GM12878 (cell line): ENCODE data around the gene HIVEP1. TPM values are rescaled to one million over a fixed set of nuclear protein-coding genes. Genes with fewer than 3 reads are reported as not detected.

Experiments
- ATAC-seq: fragments of 200-7000 bp; cut with Tn5 transposase; 3 replicates; pipeline ENCODE4 v1.9.1; 2020; ENCODE audit warnings: mild to moderate bottlenecking, moderate library complexity
- BruUV-seq: library from RNA; stranded (reverse); fragments of 400-500 nt; replicated peaks from 2 replicates; lab custom pipeline; 2021; lab: Mats Ljungman, UMichigan
- CTCF ChIA-PET: fragments of 300-600 bp; sonication (Branson Sonifier 250); formaldehyde crosslinking; extraction: SDS; loops from one replicate; lab custom pipeline; 2021; ENCODE audit warnings: inconsistent platforms; lab: Yijun Ruan, JAX
- POLR2A ChIA-PET: fragments of 350-600 bp; formaldehyde crosslinking; extraction: SDS; loops from one replicate; lab custom pipeline; 2021; ENCODE audit warnings: inconsistent platforms; lab: Charles Lee
- RAD21 ChIA-PET: fragments of 300-600 bp; sonication (Branson Sonifier 250); formaldehyde crosslinking; loops from one replicate; lab custom pipeline; 2023; ENCODE audit warnings: antibody characterized with exemption; ENCODE audit not compliant: unreplicated experiment; lab: Charles Lee
- SMC1A ChIA-PET: fragments of 300-600 bp; sonication (Branson Sonifier 250); formaldehyde crosslinking; loops from one replicate; lab custom pipeline; 2023; ENCODE audit not compliant: unreplicated experiment, uncharacterized antibody; lab: Charles Lee
- DNase-seq: peaks from one replicate; pipeline ENCODE4 v3.0.0-alpha.2; 2011; ENCODE audit warnings: low read depth, low spot score
- FAIRE-seq: peaks from 3 replicates; lab custom pipeline; 2011; peaks lifted over from hg19 to GRCh38; lab: Jason Lieb, UNC
- H2AFZ ChIP-seq: 2 replicates; pipeline ENCODE4 v1.6.0; 2011; ENCODE audit warnings: low read depth, low read length, control low read depth; ENCODE audit not compliant: control insufficient read depth
- H3K27ac ChIP-seq: 2 replicates; pipeline ENCODE4 v1.5.1; 2011; ENCODE audit warnings: control low read depth; ENCODE audit not compliant: control insufficient read depth, insufficient read depth
- H3K27me3 ChIP-seq, 2 experiments: replicated peaks in 1 of 2; 2 replicates each; pipeline versions ENCODE4 v1.6.0 to v1.6.1; 2011; ENCODE audit warnings: low read length in 1 of 2; ENCODE audit not compliant: control insufficient read depth in 2 of 2, insufficient read depth in 2 of 2
- H3K36me3 ChIP-seq, 2 experiments: 2 replicates each; pipeline ENCODE4 v1.5.1; 2011; ENCODE audit warnings: low read length in 1 of 2; ENCODE audit not compliant: control insufficient read depth in 2 of 2, insufficient read depth in 2 of 2
- H3K4me1 ChIP-seq: 2 replicates; pipeline ENCODE4 v1.6.1; 2011; ENCODE audit warnings: mild to moderate bottlenecking, low read length, moderate library complexity, mixed read lengths; ENCODE audit not compliant: control insufficient read depth, insufficient read depth
- H3K4me2 ChIP-seq: 2 replicates; pipeline ENCODE4 v1.6.0; 2011; ENCODE audit warnings: control low read depth; ENCODE audit not compliant: control insufficient read depth, insufficient read depth
- H3K4me3 ChIP-seq: fragments of 200-600 bp; sonication (generic); 2 replicates; pipeline ENCODE4 v1.5.1; 2016
- H3K79me2 ChIP-seq: 2 replicates; pipeline ENCODE4 v1.6.0; 2011; ENCODE audit warnings: low read length; ENCODE audit not compliant: control insufficient read depth, insufficient read depth
- H3K9ac ChIP-seq: 2 replicates; pipeline ENCODE4 v1.8.0; 2011; ENCODE audit warnings: low read length, control low read depth, mixed read lengths; ENCODE audit not compliant: control insufficient read depth, insufficient read depth
- H3K9me3 ChIP-seq: replicated peaks from 3 replicates; pipeline ENCODE4 v1.5.1; 2011; ENCODE audit warnings: mild to moderate bottlenecking, low read length; ENCODE audit not compliant: control insufficient read depth, insufficient read depth
- H4K20me1 ChIP-seq: 2 replicates; pipeline ENCODE4 v1.6.0; 2011; ENCODE audit not compliant: control insufficient read depth, insufficient read depth
- BACH1 ChIP-seq: fragments of 450-650 bp; IDR thresholded peaks from 2 replicates; pipeline ENCODE4 v1.6.1; 2017; ENCODE audit warnings: mild to moderate bottlenecking, borderline replicate concordance
- BMI1 ChIP-seq: fragments of 450-650 bp; IDR thresholded peaks from 2 replicates; pipeline ENCODE4 v1.6.1; 2016; ENCODE audit warnings: mild to moderate bottlenecking, moderate library complexity, borderline replicate concordance
- CEBPB ChIP-seq, 2 experiments: fragments of 150-350 bp in 1 of 2; IDR thresholded peaks; 2 replicates each; pipeline ENCODE4 v1.6.1; 2012 to 2014; ENCODE audit warnings: low read depth in 2 of 2, low read length in 2 of 2, borderline replicate concordance in 1 of 2, inconsistent platforms in 1 of 2
- CREB1 ChIP-seq: IDR thresholded peaks from 2 replicates; pipeline ENCODE4 v1.6.1; 2012; ENCODE audit warnings: low read depth, mild to moderate bottlenecking, inconsistent platforms
- EED ChIP-seq: sonication (generic); IDR thresholded peaks from 2 replicates; pipeline ENCODE4 v1.6.1; 2016; ENCODE audit warnings: antibody characterized with exemption, low read depth
- EGR1 ChIP-seq, 2 experiments: IDR thresholded peaks; 1 replicate in 1 of 2; 2 replicates in 1 of 2; pipeline ENCODE4 v1.6.1; 2011 to 2012; ENCODE audit warnings: low read depth in 2 of 2, low read length in 2 of 2, borderline replicate concordance in 1 of 2, mild to moderate bottlenecking in 1 of 2, moderate library complexity in 1 of 2
- FOXM1 ChIP-seq: IDR thresholded peaks from 2 replicates; pipeline ENCODE4 v1.6.1; 2012; ENCODE audit warnings: low read depth, mild to moderate bottlenecking, inconsistent platforms, low read length, moderate library complexity
- HCFC1 ChIP-seq: fragments of 150-350 bp; IDR thresholded peaks from 2 replicates; pipeline ENCODE4 v1.6.1; 2014; ENCODE audit warnings: low read length
- KAT2A ChIP-seq: conservative IDR thresholded peaks from 2 replicates; pipeline ENCODE4 v1.6.1; 2011; ENCODE audit warnings: low read depth, low read length; ENCODE audit not compliant: control insufficient read depth
- MXI1 ChIP-seq: fragments of 150-350 bp; IDR thresholded peaks from 2 replicates; pipeline ENCODE4 v1.6.1; 2011; ENCODE audit warnings: low read depth, mild to moderate bottlenecking, inconsistent platforms, low read length, improper control_type of control experiment
- NFYB ChIP-seq: IDR thresholded peaks from 2 replicates; pipeline ENCODE4 v1.6.1; 2011; ENCODE audit warnings: low read depth, mild to moderate bottlenecking, low read length, improper control_type of control experiment, moderate library complexity; ENCODE audit not compliant: insufficient read depth
- RAD51 ChIP-seq: fragments of 450-650 bp; IDR thresholded peaks from 2 replicates; pipeline ENCODE4 v1.6.1; 2016; ENCODE audit warnings: moderate library complexity, mild to moderate bottlenecking, inconsistent platforms
- RELA ChIP-seq: fragments of 450-650 bp; IDR thresholded peaks from 2 replicates; pipeline ENCODE4 v1.8.0; 2014; ENCODE audit warnings: borderline replicate concordance; ENCODE audit not compliant: partially characterized antibody
- SIN3A ChIP-seq: IDR thresholded peaks from 2 replicates; pipeline ENCODE4 v1.6.1; 2012; ENCODE audit warnings: low read depth, low read length, improper control_type of control experiment
- TCF12 ChIP-seq: IDR thresholded peaks from 2 replicates; pipeline ENCODE4 v1.6.1; 2011; ENCODE audit warnings: low read depth, mild to moderate bottlenecking, low read length
- ZNF207 ChIP-seq: fragments of 450-650 bp; IDR thresholded peaks from 2 replicates; pipeline ENCODE4 v1.6.1; 2014; ENCODE audit warnings: antibody characterized with exemption, mild to moderate bottlenecking, borderline replicate concordance
- ZNF274 ChIP-seq: IDR thresholded peaks from one replicate; pipeline ENCODE4 v1.8.0; 2011; ENCODE audit not compliant: insufficient read length, insufficient read depth
- WGBS: methylation state at CpG from one replicate; pipeline ENCODE4 v1.1.6; 2016; ENCODE audit warnings: low lambda C conversion rate; ENCODE audit not compliant: insufficient replicate concordance, insufficient coverage; ENCODE audit errors: missing lambda C conversion rate; 5-methylcytosine and 5-hydroxymethylcytosine counted together
- in situ Hi-C: fragments of 300-500 bp; cut with MboI; formaldehyde crosslinking; loops from 9 replicates; pipeline ENCODE4 v1.14.3; 2018; ENCODE audit warnings: mixed read lengths
- intact Hi-C: fragments of 100-400 bp; cut with micrococcal nuclease; formaldehyde crosslinking; loops from one replicate; pipeline ENCODE4 v1.14.2; 2022; ENCODE audit not compliant: unreplicated experiment
- polyA plus RNA-seq, 11 experiments: library from polyadenylated mRNA; depleted of rRNA in 4 of 11; unstranded in 6 of 11; stranded (reverse) in 5 of 11; fragments of >200 nt; fragmentation: Nextera tagmentation in 4 of 11; fragmentation: Illumina TruSeq in 1 of 11; extraction: Ambion mirVana in 4 of 11; extraction: Trizol in 1 of 11; gene quantifications; 1 replicate in 1 of 11; 2 replicates in 10 of 11; pipeline versions ENCODE4 v1.2.1 to v1.2.3, GENCODE V29; 2011 to 2016; ENCODE audit warnings: inconsistent platforms in 2 of 11, missing spikeins in 2 of 11, low read depth in 1 of 11
- total RNA-seq, 4 experiments: library from RNA; depleted of rRNA in 3 of 4; stranded (reverse); fragments of >200 nt in 3 of 4; fragmentation: Illumina TruSeq in 1 of 4; extraction: Trizol in 1 of 4; gene quantifications; 2 replicates each; pipeline versions ENCODE4 v1.2.1 to v1.2.3, GENCODE V29; 2013 to 2021
- TF ChIP-seq, protein P1 (sequence below): IDR thresholded peaks from 2 replicates; pipeline ENCODE4 v1.6.1; 2011; ENCODE audit warnings: mild to moderate bottlenecking, low read depth, low read length, moderate library complexity; ENCODE audit not compliant: insufficient replicate concordance
- TF ChIP-seq, protein P2 (sequence below): fragments of 450-650 bp; IDR thresholded peaks from 2 replicates; pipeline ENCODE4 v1.6.1; 2016; ENCODE audit warnings: mild to moderate bottlenecking, moderate library complexity, borderline replicate concordance

HIVEP1 gene
- total and polyA plus RNA-seq, 10 of the 15 experiments (the other 5 are each of a cell fraction or from before 2014, with no cell fraction given): 4.3 to 37.5 (median 21.6) TPM

DNA sequence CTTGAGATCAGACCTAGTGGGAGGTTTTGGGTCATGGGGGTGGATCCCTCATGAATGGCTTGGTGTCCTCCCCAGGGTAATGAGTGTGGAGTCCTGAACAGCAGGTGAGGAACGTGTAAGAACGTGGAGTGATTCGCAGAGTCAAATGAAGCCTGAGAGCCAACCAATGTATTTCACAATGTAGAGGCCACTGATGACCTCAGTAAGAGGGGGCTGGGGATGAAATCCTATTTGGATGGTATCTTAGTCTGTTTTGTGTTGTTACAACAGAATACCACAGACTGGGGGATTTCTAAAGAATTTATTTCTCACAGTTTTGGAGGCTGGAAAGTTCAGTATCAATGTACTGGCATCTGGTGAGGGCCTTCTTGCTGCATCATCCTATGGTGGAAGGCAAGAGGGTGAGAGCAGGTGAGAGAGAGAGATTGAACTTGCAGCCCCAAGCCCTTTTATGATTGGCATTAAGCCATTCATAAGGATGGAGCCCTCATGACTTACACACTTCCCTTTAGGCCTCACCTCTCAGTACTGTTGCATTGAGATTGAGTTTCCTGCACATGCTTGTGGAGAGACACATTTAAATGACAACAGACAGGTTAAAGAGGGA, 47.3 kb upstream of the HIVEP1 start:
- SMC1A ChIA-PET: no interaction called here
- TF ChIP-seq MXI1 (no peak), CREB1 (no peak), KAT2A (no peak), BACH1 (no peak), HCFC1 (no peak), TCF12 (no peak), BMI1 (no peak), ZNF207 (no peak), FOXM1 (no peak), EGR1 (IDR thresholded peaks at IDR 0.05; ENCODE audit: borderline replicate concordance in 1 of 2, low read depth in 2 of 2, low read length in 2 of 2) (no peak), RAD51 (no peak), EED (no peak), SIN3A (no peak), ZNF274 (no peak), CEBPB (IDR thresholded peaks at IDR 0.05; ENCODE audit: borderline replicate concordance in 1 of 2, low read depth in 2 of 2, low read length in 2 of 2) (no peak), NFYB (no peak), RELA (no peak)
- TF ChIP-seq, protein P1, sequence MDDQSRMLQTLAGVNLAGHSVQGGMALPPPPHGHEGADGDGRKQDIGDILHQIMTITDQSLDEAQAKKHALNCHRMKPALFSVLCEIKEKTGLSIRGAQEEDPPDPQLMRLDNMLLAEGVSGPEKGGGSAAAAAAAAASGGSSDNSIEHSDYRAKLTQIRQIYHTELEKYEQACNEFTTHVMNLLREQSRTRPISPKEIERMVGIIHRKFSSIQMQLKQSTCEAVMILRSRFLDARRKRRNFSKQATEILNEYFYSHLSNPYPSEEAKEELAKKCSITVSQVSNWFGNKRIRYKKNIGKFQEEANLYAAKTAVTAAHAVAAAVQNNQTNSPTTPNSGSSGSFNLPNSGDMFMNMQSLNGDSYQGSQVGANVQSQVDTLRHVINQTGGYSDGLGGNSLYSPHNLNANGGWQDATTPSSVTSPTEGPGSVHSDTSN: no peak
- TF ChIP-seq, protein P2, sequence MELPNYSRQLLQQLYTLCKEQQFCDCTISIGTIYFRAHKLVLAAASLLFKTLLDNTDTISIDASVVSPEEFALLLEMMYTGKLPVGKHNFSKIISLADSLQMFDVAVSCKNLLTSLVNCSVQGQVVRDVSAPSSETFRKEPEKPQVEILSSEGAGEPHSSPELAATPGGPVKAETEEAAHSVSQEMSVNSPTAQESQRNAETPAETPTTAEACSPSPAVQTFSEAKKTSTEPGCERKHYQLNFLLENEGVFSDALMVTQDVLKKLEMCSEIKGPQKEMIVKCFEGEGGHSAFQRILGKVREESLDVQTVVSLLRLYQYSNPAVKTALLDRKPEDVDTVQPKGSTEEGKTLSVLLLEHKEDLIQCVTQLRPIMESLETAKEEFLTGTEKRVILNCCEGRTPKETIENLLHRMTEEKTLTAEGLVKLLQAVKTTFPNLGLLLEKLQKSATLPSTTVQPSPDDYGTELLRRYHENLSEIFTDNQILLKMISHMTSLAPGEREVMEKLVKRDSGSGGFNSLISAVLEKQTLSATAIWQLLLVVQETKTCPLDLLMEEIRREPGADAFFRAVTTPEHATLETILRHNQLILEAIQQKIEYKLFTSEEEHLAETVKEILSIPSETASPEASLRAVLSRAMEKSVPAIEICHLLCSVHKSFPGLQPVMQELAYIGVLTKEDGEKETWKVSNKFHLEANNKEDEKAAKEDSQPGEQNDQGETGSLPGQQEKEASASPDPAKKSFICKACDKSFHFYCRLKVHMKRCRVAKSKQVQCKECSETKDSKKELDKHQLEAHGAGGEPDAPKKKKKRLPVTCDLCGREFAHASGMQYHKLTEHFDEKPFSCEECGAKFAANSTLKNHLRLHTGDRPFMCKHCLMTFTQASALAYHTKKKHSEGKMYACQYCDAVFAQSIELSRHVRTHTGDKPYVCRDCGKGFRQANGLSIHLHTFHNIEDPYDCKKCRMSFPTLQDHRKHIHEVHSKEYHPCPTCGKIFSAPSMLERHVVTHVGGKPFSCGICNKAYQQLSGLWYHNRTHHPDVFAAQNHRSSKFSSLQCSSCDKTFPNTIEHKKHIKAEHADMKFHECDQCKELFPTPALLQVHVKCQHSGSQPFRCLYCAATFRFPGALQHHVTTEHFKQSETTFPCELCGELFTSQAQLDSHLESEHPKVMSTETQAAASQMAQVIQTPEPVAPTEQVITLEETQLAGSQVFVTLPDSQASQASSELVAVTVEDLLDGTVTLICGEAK: no peak
- H3K79me2 ChIP-seq: no peaks in the 10 kb centered on the region
- RAD21 ChIA-PET: no interaction called here
- in situ Hi-C loops (no loop called here), intact Hi-C loops (no loop called here)
- POLR2A ChIA-PET: no interaction called here
- WGBS: 87% methylated on average over 3 of the region's 3 CpGs
- H4K20me1 ChIP-seq: no peaks in the 10 kb centered on the region
- H3K9ac ChIP-seq: no peak overlapping the region
- peaks cover 9% of the 10 kb centered on the region; the same call in 1 of the 2 replicates for H3K4me1 ChIP-seq
- H3K36me3 ChIP-seq: no peaks in the 10 kb centered on the region
- ATAC-seq (no peak), DNase-seq (no peak), FAIRE-seq (no peak)
- no peak overlapping the region for H2AFZ ChIP-seq
- H3K4me2 ChIP-seq: no peak overlapping the region
- no peaks in the 10 kb centered on the region for H3K9me3 ChIP-seq
- H3K4me3 ChIP-seq: no peak overlapping the region
- H3K27ac ChIP-seq: no peak overlapping the region
- CTCF ChIA-PET: no interaction called here
- H3K27me3 ChIP-seq: no peaks in the 10 kb centered on the region
- no TSS peak for BruUV-seq
